NB4 (cell line): ENCODE results near the gene ADCYAP1.

ENCODE experiments used
- DNase-seq: peaks from one replicate; pipeline ENCODE4 v3.0.0; 2010; ENCODE audit warnings: low read depth
- H3K4me3 ChIP-seq: one replicate; pipeline ENCODE4 v1.5.1; 2011; ENCODE audit warnings: mild to moderate bottlenecking, low read depth, low read length, moderate library complexity
- MYC ChIP-seq: IDR thresholded peaks from 2 replicates; pipeline ENCODE4 v1.6.1; 2011; ENCODE audit warnings: low read depth, low read length
- POLR2A ChIP-seq: IDR thresholded peaks from 2 replicates; pipeline ENCODE4 v1.6.1; 2011; ENCODE audit warnings: mild to moderate bottlenecking; ENCODE audit not compliant: insufficient read length; ENCODE audit errors: extremely low read depth
- TF ChIP-seq, protein P1 (sequence below): IDR thresholded peaks from 2 replicates; pipeline ENCODE4 v1.6.1; 2011; ENCODE audit warnings: low read depth, low read length
- TF ChIP-seq, protein P2 (sequence below): IDR thresholded peaks from one replicate; pipeline ENCODE4 v1.5.1; 2012; ENCODE audit warnings: low read depth, low read length

Gene ADCYAP1

DNA sequence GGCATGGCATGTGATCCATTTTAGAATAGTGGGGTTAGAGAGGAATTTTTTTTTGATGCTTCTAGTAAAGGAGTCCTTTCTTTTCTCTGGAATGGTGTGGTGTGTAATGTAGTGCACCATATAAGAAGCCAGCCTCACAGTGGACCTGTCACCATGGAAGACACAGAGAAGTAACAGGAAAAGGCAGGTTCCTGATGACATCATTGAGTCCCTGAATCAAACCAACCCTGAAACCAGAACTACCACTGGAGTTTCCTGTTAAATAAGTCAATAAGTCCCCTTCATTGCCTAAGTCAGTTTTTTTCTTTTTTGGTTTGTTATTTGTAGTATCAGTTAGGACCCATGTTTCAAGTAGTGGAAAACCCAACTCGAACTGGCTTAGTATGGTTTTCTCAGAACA, 11.9 kb downstream of the ADCYAP1 start:
- TF ChIP-seq, protein P1, sequence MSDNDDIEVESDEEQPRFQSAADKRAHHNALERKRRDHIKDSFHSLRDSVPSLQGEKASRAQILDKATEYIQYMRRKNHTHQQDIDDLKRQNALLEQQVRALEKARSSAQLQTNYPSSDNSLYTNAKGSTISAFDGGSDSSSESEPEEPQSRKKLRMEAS = no peak
- TF ChIP-seq MYC (no peak), POLR2A (no peak)
- TF ChIP-seq, protein P2, sequence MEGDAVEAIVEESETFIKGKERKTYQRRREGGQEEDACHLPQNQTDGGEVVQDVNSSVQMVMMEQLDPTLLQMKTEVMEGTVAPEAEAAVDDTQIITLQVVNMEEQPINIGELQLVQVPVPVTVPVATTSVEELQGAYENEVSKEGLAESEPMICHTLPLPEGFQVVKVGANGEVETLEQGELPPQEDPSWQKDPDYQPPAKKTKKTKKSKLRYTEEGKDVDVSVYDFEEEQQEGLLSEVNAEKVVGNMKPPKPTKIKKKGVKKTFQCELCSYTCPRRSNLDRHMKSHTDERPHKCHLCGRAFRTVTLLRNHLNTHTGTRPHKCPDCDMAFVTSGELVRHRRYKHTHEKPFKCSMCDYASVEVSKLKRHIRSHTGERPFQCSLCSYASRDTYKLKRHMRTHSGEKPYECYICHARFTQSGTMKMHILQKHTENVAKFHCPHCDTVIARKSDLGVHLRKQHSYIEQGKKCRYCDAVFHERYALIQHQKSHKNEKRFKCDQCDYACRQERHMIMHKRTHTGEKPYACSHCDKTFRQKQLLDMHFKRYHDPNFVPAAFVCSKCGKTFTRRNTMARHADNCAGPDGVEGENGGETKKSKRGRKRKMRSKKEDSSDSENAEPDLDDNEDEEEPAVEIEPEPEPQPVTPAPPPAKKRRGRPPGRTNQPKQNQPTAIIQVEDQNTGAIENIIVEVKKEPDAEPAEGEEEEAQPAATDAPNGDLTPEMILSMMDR = no peak
- H3K4me3 ChIP-seq = no peak overlapping the region
- DNase-seq = no peak

DNA sequence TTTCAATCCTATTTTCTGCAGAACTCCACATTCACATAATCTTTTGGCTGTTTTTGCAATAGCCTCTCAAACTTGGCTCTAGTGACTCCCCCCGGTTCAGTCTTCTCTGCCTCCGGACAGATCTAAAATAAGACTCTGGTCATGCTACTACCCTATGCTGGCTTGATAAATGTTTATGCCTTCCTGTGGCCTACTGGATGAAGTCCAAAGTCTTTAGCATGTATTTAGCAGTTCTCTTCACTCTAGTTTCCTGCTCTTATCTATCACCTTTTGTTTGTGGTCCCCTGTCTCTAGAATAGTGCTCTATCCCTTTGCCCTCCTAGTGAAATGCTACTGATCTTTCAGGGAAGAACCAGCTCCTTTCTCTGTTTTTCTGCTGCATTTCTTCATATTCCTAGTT, 14.4 kb downstream of the ADCYAP1 start:
- H3K4me3 ChIP-seq = no peak overlapping the region
- no peak for DNase-seq
- TF ChIP-seq, protein P2 = no peak
- TF ChIP-seq MYC (no peak), POLR2A (no peak)
- TF ChIP-seq, protein P1 = no peak

DNA sequence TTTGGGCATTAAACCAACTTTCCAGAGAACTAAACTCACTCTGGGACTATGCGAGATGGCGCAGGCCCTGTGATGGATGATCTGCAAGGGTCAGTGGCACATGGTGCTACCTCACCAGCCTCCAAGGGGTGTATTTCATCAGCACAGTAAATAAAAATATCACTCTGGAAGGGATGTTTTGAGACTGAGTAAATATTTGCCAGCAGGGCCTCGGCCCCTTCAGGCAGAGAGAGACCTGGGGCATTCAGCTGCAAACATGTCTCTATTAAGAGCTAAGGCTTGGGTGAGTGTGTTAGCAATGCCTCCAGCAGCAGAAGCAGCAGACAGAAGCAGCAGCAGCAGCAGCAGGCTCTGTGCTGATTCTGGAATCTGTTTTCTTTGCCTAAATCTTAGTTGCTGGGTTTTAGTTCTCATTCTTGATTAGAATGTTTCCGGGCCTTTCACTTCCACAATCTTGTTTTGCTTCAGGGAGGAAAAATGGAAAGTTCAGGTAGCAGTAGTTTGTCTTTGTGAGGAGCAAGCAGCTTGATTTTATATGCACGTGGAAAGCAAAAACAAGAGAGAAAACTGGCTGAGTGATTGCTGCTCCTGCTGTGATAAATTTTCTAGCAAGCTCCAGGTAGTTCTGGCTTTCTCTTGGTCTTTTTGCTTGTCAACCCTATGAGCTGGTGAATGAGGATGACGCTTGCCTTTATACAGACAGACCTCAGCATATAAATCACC, 18.6 kb downstream of the ADCYAP1 start:
- TF ChIP-seq, protein P1 = no peak
- TF ChIP-seq POLR2A (no peak), MYC (no peak)
- TF ChIP-seq, protein P2 = no peak
- DNase-seq = no peak
- no peak overlapping the region for H3K4me3 ChIP-seq

DNA sequence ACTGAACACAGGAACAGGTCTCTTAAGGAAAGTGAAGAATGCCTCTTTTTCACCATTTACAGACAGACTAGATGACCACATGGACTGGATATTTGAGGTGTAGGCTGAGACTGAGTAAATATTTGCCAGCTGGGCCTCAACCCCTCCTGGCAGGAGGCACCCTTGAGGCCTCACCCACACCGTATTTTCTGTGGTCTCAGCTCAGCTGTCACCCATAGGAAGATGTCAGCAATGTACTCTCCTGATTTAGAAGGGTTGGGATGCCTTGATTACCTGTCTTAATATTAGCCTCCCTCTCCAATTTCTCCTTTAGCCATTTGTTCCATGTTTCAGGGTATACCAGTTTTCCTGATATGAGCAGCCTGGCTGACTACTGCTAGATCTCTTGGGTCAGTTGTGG, 20.3 kb downstream of the ADCYAP1 start:
- no peak overlapping the region for H3K4me3 ChIP-seq
- DNase-seq = no peak
- TF ChIP-seq, protein P2 = no peak

DNA sequence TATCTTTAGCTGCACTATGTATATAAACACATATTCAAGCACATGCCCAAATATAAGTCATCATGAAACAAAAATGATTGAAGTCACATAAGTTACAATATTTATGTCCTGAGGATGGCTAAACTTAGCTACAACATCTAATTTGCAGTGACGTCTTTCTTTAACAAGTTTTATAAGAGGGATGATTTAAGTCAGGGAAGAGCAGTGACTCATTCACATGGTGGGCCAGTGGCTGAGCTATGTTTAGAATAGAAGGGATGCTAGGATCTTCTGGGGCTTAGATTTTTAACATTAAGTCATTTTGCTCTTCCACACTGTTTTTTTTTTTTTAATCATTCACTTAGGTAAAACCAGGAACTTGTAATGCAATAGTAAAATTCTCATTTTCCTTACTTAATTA, 22.3 kb downstream of the ADCYAP1 start:
- no peak overlapping the region for H3K4me3 ChIP-seq
- no peak for DNase-seq
- TF ChIP-seq POLR2A = no peak
- TF ChIP-seq, protein P1 = no peak
- TF ChIP-seq MYC = no peak
- TF ChIP-seq, protein P2 = no peak

DNA sequence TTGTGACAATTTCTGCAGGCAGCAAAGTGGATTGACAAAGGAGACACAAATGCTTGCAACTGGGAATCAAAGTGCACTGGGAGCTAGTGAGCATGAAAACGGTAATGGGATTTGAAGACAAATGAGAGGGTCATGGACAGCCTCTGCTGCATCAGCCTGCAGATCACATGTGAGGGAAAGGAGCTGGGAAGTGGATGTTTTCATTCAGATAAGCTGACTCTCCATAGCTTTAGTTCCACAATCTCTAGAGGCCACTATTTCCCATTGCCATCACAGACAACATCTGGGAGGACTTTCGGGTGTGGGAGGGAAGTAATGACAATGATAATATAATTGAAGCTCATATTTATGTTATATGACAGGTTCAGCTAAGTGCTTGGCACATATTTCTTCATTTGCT, 28.4 kb downstream of the ADCYAP1 start:
- DNase-seq = no peak
- H3K4me3 ChIP-seq = no peak overlapping the region
- TF ChIP-seq MYC (no peak), POLR2A (no peak)
- TF ChIP-seq, protein P2 = no peak
